Stimulated activated CD4-positive, alpha-beta T cell treated with anti-CD3 and anti-CD28 coated beads, TNF-alpha, amount 100 ng/mL, for 48 hours (primary cell): Measurements from ENCODE around the gene CDYL.
"Not testable (repeated sequence)": the region's sequence is repeated elsewhere in the genome, so short reads cannot be mapped to it uniquely, and the experiment has no call there.

Experiments used
- DNase-seq, 3 donors: peaks; one replicate each; pipeline ENCODE4 v3.0.0-alpha.2; 2020; ENCODE audit warnings: low read depth in 3 of 3

The CDYL gene

GRCh38 chr6:4844108-4844507 is 67.9 kb downstream of the CDYL start:
- no peak for DNase-seq

- no peak for DNase-seq
These were observed 70.2 kb downstream of the CDYL start for GRCh38 chr6:4846387-4846786.

DNA sequence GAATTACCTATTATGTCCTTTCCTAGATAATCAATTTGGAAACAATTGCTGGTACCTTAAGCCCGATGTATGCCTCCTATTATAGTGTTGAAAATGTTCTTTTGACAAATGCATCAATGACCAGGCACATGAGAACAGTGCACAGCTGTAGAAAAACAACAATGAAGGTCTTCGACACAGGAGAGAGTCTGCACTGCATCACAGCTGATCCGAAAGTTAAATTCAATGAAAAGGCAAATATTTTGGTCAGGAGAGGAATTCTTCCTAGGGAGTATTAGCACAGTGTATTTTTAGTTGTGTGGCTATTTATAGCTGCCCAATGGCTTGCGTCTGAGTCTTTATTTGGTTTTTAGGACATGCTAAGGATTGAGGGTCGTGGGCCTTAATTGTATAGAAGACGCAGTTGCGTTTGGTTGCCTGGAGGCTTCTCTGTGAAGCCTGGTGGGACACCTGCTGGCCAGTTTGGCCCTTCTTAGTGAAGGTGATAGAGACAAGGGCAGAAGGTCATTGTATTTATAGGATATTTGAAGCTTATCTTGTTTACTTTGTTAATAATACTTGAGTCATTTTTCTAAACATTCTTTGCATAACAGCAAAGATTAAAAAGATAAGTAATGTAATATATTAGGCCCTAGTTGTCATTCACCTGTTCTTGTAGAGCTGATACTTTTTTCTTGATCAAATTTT is 72.3 kb downstream of the CDYL start:
- no peak for DNase-seq

- DNase-seq = no peak
These were observed 73.2 kb downstream of the CDYL start for GRCh38 chr6:4849226-4850022.

DNA sequence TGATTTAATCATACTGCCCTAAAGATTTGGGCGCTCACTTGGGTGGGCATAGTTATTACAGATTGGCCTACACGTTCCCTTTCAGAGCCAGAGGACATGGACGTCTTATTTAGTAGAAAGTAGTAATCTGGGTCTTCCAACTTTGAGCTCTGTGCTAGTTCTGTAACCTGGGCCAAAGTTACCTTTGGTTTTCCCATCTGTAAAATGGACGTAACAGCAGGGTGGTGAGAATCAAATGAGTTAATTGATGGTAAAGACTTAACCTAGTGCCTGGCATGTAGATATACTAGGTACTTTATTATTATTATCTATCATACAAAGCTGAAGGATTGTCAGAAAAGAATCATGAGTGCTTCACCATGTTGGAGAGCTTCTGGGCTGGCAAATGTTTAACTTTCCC is 74.8 kb downstream of the CDYL start:
- no peak for DNase-seq

DNA sequence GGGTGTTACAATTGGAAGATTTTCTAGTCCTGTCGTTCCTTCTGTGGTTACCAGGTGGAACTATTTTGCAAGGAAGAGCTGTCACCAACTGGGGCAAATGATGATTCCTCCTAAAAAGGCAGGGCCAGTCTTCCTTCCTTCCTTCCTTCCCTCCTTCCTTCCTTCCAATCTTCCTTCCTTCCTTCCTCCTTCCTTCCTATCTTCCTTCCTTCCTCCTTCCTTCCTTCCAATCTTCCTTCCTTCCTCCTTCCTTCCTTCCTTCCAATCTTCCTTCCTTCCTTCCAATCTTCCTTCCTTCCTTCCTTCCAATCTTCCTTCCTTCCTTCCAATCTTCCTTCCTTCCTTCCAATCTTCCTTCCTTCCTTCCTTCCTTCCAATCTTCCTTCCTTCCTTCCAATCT is 76.0 kb downstream of the CDYL start:
- not testable (repeated sequence) for DNase-seq

DNA sequence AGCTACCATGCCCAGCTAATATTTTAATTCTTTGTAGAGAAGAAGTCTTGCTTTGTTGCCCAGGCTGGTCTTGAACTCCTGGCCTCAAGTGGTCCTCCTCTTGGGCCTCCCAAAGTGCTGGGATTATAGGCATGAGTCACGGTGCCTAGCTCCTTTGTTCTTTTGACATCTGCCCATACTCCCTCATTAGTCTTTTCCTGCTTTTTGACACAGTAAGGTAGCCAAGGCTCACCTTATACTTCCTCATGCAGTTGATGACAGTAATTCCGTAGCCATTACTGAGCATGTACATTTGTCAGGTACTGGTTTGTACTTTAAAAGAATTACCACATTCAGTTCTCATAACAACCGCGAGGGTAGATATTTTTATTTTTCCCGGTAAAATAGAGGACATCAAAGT is 76.7 kb downstream of the CDYL start:
- no peak for DNase-seq

- DNase-seq = no peak
These were observed 77.1 kb downstream of the CDYL start for GRCh38 chr6:4853349-4853748.

DNA sequence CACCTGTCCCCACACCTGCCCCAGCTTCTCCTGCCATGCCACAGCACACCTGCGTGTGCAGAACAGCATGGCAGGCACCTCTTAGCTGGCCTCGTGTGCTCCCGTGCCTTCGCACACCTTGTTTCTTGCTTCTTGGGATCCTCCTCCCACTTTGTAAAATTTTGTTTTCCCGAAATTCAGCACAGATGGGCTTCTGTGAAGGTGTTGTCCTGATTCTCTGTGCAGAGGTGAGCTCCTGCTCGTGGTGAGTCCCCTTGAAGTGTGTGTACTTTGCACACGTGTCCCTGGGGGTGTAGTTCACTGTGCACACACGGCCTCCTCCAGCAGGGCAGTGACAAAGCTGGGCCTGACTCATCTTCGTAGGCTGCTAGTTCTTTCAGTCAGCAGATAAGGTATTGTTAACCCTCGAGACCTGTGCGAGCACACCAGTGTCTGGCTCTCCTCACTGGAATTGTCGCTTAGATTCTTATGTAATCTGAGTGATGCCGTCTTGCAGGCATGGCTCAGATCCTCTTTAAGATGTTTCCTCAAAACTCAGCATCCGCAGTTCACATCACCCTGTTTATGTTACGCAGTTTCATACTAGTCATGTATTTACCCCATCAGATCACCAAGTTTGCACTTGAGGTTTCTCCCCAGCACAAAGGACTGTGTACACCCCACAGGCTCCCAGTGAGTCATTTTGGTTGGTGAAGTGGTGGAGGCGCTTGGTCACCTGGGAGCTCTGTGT is 77.7 kb downstream of the CDYL start:
- DNase-seq = no peak

- no peak for DNase-seq
These were observed 80.6 kb downstream of the CDYL start for GRCh38 chr6:4856785-4857184.

- no peak for DNase-seq
These were observed 82.2 kb downstream of the CDYL start for GRCh38 chr6:4858194-4859015.

DNA sequence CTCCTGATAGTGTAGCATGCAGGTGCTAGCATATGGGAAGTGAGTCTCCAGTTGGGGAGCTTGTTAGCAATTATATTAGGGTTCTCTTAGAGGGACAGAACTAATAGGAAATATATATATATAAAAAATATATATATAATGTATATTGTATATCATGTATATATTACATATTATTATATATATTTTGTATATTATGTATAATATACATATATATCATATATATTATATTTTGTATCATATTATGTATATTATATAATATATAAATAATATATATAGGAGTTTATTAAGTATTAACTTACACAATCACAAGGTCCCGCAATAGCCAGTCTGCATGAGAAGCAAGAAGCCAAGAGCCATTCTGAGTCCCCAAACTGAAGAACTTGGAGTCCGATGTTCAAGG is 84.2 kb downstream of the CDYL start:
- no peak for DNase-seq

- no peak for DNase-seq
These were observed 85.4 kb downstream of the CDYL start for GRCh38 chr6:4861564-4861963.

- DNase-seq = no peak
These were observed 88.3 kb downstream of the CDYL start for GRCh38 chr6:4864519-4864918.

DNA sequence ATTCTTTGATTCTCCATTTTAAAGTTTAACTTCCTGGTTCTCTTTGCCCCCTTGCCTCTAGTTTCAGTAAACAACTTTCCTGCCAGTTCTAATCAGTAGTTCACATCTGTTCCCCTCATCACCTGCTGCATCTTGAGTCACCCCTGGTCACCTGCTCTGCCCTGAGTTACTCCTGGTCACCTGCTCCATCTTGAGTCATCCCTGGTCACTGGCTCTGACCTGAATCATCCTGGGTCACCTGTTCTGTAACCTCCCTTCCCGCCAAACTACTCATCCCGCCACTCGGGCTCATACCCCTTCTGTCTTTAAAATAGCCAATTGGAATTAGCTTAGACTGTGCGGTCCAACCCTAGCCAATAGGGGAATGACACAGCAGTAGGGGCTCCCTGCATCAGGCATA is 88.8 kb downstream of the CDYL start:
- DNase-seq = not testable (repeated sequence)

- DNase-seq = no peak
These were observed 94.8 kb downstream of the CDYL start for GRCh38 chr6:4870821-4871494.

DNA sequence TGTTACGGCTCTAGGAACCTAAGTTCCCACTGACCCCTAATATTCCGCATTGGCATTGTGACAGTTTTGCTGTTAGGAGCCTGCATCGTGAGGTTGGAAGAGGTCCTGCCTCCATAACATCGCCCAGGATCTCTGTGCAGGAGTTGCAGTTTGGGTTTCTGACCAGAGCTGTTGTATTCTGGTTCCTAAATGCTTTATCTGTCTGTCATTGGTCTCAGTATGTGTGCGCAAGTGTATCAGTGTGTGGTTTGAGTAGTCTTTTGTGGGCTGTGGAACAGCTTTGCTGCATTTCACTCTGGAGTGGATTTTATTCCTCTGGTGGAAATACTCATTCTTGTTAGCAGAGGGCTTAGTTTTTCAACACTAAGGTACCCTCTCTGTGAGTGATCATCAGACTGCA is 95.6 kb downstream of the CDYL start:
- no peak for DNase-seq

DNA sequence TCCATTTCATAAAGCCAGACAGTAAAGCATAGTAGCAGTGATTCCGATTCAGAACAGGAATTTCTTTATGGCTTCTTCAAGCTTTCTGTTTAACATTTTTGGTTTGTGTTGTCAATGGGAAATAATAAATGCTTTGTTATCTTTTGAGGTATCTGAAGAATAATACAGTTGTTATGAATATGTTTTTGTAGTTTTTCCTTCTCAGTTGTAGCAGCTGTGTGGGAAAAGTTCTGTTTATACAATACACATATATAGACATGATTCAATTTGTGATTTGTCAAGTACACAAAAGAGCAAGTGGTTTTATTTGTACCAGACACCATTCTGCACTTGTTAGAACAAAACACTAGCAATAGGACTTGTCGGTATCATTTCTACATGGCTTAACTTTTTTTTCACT is 96.6 kb downstream of the CDYL start:
- DNase-seq = no peak

DNA sequence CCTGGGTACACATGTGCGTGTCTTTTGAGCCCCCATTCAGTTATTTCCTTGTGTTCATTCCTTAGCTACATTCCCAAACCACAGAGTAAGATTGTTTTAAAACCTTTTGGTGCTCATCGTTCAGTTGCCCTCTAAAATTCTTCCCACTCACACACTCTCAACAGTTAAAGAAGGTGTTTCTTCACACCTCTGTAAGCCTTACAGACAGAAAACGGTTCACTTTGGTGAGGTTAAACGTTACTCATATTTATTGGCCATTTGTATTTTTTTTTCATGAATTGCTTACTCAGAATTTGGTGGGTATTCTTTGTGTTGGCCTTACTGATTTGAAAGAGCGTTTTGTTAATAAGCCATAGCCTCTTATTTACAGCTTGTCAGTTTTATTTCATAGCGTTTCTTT is 97.7 kb downstream of the CDYL start:
- no peak for DNase-seq

DNA sequence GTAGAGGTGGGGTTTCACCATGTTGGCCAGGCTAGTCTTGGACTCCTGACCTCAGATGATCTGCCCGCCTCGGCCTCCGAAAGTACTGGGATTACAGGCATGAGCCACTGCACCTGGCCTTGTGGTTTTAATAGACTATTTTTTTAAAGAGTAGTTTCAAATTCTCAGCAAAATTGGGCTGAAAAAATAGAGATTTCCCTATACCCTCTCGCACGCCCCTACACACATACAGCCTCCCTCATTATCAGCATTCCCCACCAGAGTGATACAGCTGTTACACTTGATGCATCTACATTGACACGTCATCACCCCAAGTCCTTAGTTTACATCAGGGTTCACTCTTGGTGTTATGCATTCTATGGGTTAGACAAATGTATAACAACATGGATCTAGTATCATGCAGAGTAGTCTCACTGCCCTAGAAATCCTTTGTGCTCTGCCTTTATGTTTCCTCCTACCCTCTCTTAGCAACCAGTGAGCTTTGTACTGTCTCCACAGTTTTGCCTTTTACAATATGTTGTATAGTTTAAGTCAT is 103.6 kb downstream of the CDYL start:
- no peak for DNase-seq

- no peak for DNase-seq
These were observed 104.2 kb downstream of the CDYL start for GRCh38 chr6:4880363-4880762.
